NCI-H1694 (cell line): ENCODE data around the gene SAP30.

Source experiments
- DNase-seq: peaks from one replicate; lab custom pipeline; 2025; lab: John Stamatoyannopoulos, UW

The SAP30 gene

GRCh38 chr4:173370477-173371291 lies at the start of gene SAP30:
Gene SAP30, plus strand, starts transcription at chr4:173370954. Its CDS starts 229 bp downstream, at chr4:173371183.
- peak; percentile 89 for DNase-seq

- no peak for DNase-seq
Measured at GRCh38 chr4:173325007-173325736, 45.6 kb upstream of the SAP30 start.

GRCh38 chr4:173328236-173328901 lies 42.4 kb upstream of the SAP30 start:
- DNase-seq: no peak

GRCh38 chr4:173330590-173330989 lies 40.2 kb upstream of the SAP30 start:
- DNase-seq: no peak

- DNase-seq: no peak
Measured at GRCh38 chr4:173332021-173332487, 38.7 kb upstream of the SAP30 start.

- DNase-seq: no peak
Measured at GRCh38 chr4:173332963-173333657, 37.6 kb upstream of the SAP30 start.

- no peak for DNase-seq
Measured at GRCh38 chr4:173333658-173334084, 37.1 kb upstream of the SAP30 start.

- DNase-seq: peak; percentile 98
Measured at GRCh38 chr4:173334085-173334890, 36.5 kb upstream of the SAP30 start, which contains the start of gene HMGB2. Gene HMGB2, minus strand, starts transcription at chr4:173334358. Its CDS starts 709 bp downstream, at chr4:173333649.

GRCh38 chr4:173334891-173335752 lies 35.6 kb upstream of the SAP30 start:
- peak; percentile 62 for DNase-seq

- no peak for DNase-seq
Measured at GRCh38 chr4:173337463-173337862, 33.3 kb upstream of the SAP30 start.

- DNase-seq: no peak
Measured at GRCh38 chr4:173343832-173344397, 26.8 kb upstream of the SAP30 start.

- DNase-seq: no peak
Measured at GRCh38 chr4:173345648-173346047, 25.1 kb upstream of the SAP30 start.

- no peak for DNase-seq
Measured at GRCh38 chr4:173346074-173346473, 24.7 kb upstream of the SAP30 start.

- no peak for DNase-seq
Measured at GRCh38 chr4:173347467-173347866, 23.3 kb upstream of the SAP30 start.

- DNase-seq: no peak
Measured at GRCh38 chr4:173357939-173358338, 12.8 kb upstream of the SAP30 start.

GRCh38 chr4:173360587-173361221 lies 10.1 kb upstream of the SAP30 start:
- DNase-seq: no peak

GRCh38 chr4:173362666-173363065 lies 8.1 kb upstream of the SAP30 start:
- no peak for DNase-seq

- no peak for DNase-seq
Measured at GRCh38 chr4:173365359-173365996, 5.3 kb upstream of the SAP30 start.

GRCh38 chr4:173367285-173367684 lies 3.5 kb upstream of the SAP30 start:
- DNase-seq: no peak
